ENCODE results near the gene FAM98B. TPM values are rescaled to one million over a fixed set of nuclear protein-coding genes. Genes with fewer than 3 reads are reported as not detected.
A peak's percentile ranks its signal among the peaks of the same experiment; 100 is the strongest.

The FAM98B gene
- 19.2 TPM for polyA plus RNA-seq (2013, experiment 1 of 2)
- 21.0 TPM for polyA plus RNA-seq (2013, experiment 2 of 2)

- peak within 1 kb of the TSS; percentile 100 for H3K18ac ChIP-seq (ENCODE audit: low read depth in 1 of 2, low read length in 2 of 2)
- H2BK5ac ChIP-seq (ENCODE audit: low read depth, low read length, poor library complexity, severe bottlenecking), result peak within 1 kb of the TSS; percentile 87
- H3K14ac ChIP-seq (ENCODE audit: low read length in 2 of 2), result peak within 1 kb of the TSS; percentile 96 to 98
- H3K4me1 ChIP-seq (ENCODE audit: control insufficient read depth, insufficient read depth, low read depth, low read length), result peaks cover 1% of the 10 kb centered on the region
- peak within 1 kb of the TSS; percentile 97 for H4K91ac ChIP-seq (ENCODE audit: low read length)
- H3K9me3 ChIP-seq (ENCODE audit: control insufficient read depth, low read length), result no peaks in the 10 kb centered on the region
- H3K79me1 ChIP-seq (replicated peaks; ENCODE audit: low read length, poor library complexity, severe bottlenecking), result peaks cover 17% of the 10 kb centered on the region
- H2BK12ac ChIP-seq (ENCODE audit: low read length in 2 of 2), result peak within 1 kb of the TSS; percentile 78 to 81
- H3K4me3 ChIP-seq (ENCODE audit: insufficient read depth in 1 of 2, low read depth in 1 of 2, low read length in 2 of 2), result peak within 1 kb of the TSS; percentile 95 to 99
- peaks cover 0 to 8% of the 10 kb centered on the region in 2 experiments for H3K36me3 ChIP-seq (ENCODE audit: control insufficient read depth in 1 of 2, insufficient read depth in 2 of 2, low read depth in 1 of 2, low read length in 2 of 2)
- peak within 1 kb of the TSS; percentile 55 for H2BK120ac ChIP-seq (ENCODE audit: low read depth, low read length)
- WGBS, result under 1% methylated on average over 43 of the region's 49 CpGs
- DNase-seq, result peak; percentile 92
- peak within 1 kb of the TSS; percentile 93 for H2BK15ac ChIP-seq (ENCODE audit: low read depth, poor library complexity, severe bottlenecking)
- peak within 1 kb of the TSS in 1 of 2 experiments; percentile 97 for H3K23ac ChIP-seq (ENCODE audit: low read length in 2 of 2)
- peak within 1 kb of the TSS; percentile 100 for H4K8ac ChIP-seq (ENCODE audit: low read length)
- peak within 1 kb of the TSS; percentile 99 for H3K27ac ChIP-seq (ENCODE audit: low read length, poor library complexity, severe bottlenecking)
- peak within 1 kb of the TSS; percentile 98 for H3K9ac ChIP-seq (ENCODE audit: low read length)
- H3K4me2 ChIP-seq (ENCODE audit: low read length, poor library complexity, severe bottlenecking), result peak within 1 kb of the TSS; percentile 83
- H3K27me3 ChIP-seq (ENCODE audit: control insufficient read depth in 1 of 2, insufficient read depth in 1 of 2, low read length in 2 of 2), result no peaks in the 10 kb centered on the region
- peak within 1 kb of the TSS; percentile 92 to 97 for H3K4ac ChIP-seq (ENCODE audit: low read depth in 1 of 2, low read length in 2 of 2)
- H2AFZ ChIP-seq (ENCODE audit: low read depth, low read length), result peak within 1 kb of the TSS; percentile 99
- H2AK5ac ChIP-seq (ENCODE audit: low read length, severe bottlenecking), result no peak within 1 kb of the TSS
These were observed at the start of gene FAM98B for GRCh38 chr15:38453971-38454695. Gene FAM98B, plus strand, starts transcription at chr15:38454127. Its CDS starts 35 bp downstream, at chr15:38454162.

DNA sequence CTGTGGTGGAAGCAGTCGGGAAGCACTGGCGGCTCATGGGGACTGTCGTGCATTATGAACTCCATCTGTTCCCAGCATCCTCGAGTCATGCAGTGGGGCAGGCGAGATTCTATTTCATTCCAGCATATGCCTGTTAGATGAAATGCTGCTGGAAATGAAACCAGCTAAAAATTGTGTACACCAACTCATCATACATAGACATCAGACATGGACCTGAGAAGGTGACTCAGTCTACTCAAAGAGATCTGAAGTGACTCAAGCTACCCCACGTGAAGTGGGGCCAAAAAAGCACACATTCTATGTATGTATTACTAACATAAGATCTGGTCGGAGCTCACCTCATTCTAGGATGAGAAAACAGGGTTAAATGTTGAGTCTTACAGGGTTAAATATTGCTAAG is 47.5 kb upstream of the FAM98B start:
- H4K91ac ChIP-seq (ENCODE audit: low read length), result no peak overlapping the region
- no peaks in the 10 kb centered on the region for H3K9me3 ChIP-seq (ENCODE audit: control insufficient read depth, low read length)
- H3K14ac ChIP-seq (ENCODE audit: low read length in 2 of 2), result no peak overlapping the region
- 78% methylated on average over 5 of the region's 7 CpGs for WGBS
- H2BK5ac ChIP-seq (ENCODE audit: low read depth, low read length, poor library complexity, severe bottlenecking), result no peak overlapping the region
- no peaks in the 10 kb centered on the region for H3K4me1 ChIP-seq (ENCODE audit: control insufficient read depth, insufficient read depth, low read depth, low read length)
- no peak overlapping the region for H3K23ac ChIP-seq (ENCODE audit: low read length in 2 of 2)
- H3K79me1 ChIP-seq (replicated peaks; ENCODE audit: low read length, poor library complexity, severe bottlenecking), result no peaks in the 10 kb centered on the region
- no peak overlapping the region for H3K4me2 ChIP-seq (ENCODE audit: low read length, poor library complexity, severe bottlenecking)
- H2BK15ac ChIP-seq (ENCODE audit: low read depth, poor library complexity, severe bottlenecking), result no peak overlapping the region
- H4K8ac ChIP-seq (ENCODE audit: low read length), result no peak overlapping the region
- no peak for DNase-seq
- H3K27me3 ChIP-seq (ENCODE audit: control insufficient read depth in 1 of 2, insufficient read depth in 1 of 2, low read length in 2 of 2), result no peaks in the 10 kb centered on the region
- H3K9ac ChIP-seq (ENCODE audit: low read length), result peak overlapping the region; percentile 1
- H2AFZ ChIP-seq (ENCODE audit: low read depth, low read length), result no peak overlapping the region
- H3K27ac ChIP-seq (ENCODE audit: low read length, poor library complexity, severe bottlenecking), result no peak overlapping the region
- H2BK12ac ChIP-seq (ENCODE audit: low read length in 2 of 2), result no peak overlapping the region
- no peak overlapping the region for H2BK120ac ChIP-seq (ENCODE audit: low read depth, low read length)
- no peak overlapping the region for H3K4ac ChIP-seq (ENCODE audit: low read depth in 1 of 2, low read length in 2 of 2)
- H3K4me3 ChIP-seq (ENCODE audit: insufficient read depth in 1 of 2, low read depth in 1 of 2, low read length in 2 of 2), result peak overlapping the region in 1 of 2 experiments; percentile 41
- no peaks in the 10 kb centered on the region for H3K36me3 ChIP-seq (ENCODE audit: control insufficient read depth in 1 of 2, insufficient read depth in 2 of 2, low read depth in 1 of 2, low read length in 2 of 2)
- H2AK5ac ChIP-seq (ENCODE audit: low read length, severe bottlenecking), result no peak overlapping the region
- peak overlapping the region in 1 of 2 experiments; percentile 56 for H3K18ac ChIP-seq (ENCODE audit: low read depth in 1 of 2, low read length in 2 of 2)

DNA sequence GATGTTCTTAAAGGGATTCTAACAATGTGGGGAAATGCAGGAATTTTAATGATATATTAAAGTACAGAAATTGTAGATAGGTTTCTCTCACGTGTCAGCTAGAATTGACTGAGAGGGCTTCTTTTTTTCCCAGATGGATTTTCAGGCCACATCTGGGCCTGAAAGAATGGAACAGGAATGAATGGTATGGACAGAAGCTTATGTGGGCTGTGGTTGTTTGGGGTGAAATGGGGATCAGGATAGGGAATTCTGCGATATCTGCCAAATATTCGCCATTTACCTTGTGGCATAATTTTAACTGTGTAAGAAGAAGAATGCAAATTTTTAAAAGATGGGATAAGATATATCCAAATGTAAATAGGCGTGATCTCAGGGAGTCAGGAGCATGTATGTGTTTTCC is 45.4 kb upstream of the FAM98B start:
- no peaks in the 10 kb centered on the region for H3K9me3 ChIP-seq (ENCODE audit: control insufficient read depth, low read length)

DNA sequence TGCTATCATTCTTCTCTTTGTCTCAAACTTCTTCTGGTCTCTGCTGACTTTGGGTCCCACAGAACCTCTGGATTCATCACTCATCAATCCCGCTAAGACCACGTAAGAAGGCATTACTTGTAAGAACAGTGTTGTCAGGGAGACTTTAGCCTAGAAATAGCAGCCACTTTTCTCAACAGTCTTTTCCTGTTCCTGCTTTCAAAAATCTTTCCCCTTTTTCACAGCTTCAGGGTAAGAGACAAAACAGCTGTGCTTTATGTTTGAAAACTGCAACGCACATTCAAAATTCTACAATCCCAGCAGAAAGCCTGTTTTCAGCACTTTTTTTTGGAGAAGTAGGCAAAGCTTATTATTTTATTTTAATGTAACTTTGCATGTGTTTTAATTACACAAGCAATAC is 42.0 kb upstream of the FAM98B start:
- Histone ChIP-seq H3K27me3 (ENCODE audit: control insufficient read depth in 1 of 2, insufficient read depth in 1 of 2, low read length in 2 of 2) (no peaks in the 10 kb centered on the region), H3K4me3 (ENCODE audit: insufficient read depth in 1 of 2, low read depth in 1 of 2, low read length in 2 of 2) (no peak overlapping the region), H2BK120ac (ENCODE audit: low read depth, low read length) (no peak overlapping the region), H3K18ac (ENCODE audit: low read depth in 1 of 2, low read length in 2 of 2) (no peak overlapping the region), H3K9me3 (ENCODE audit: control insufficient read depth, low read length) (no peaks in the 10 kb centered on the region), H2BK5ac (ENCODE audit: low read depth, low read length, poor library complexity, severe bottlenecking) (no peak overlapping the region), H3K4ac (ENCODE audit: low read depth in 1 of 2, low read length in 2 of 2) (no peak overlapping the region), H2AK5ac (ENCODE audit: low read length, severe bottlenecking) (no peak overlapping the region), H2AFZ (ENCODE audit: low read depth, low read length) (no peak overlapping the region), H3K23ac (ENCODE audit: low read length in 2 of 2) (no peak overlapping the region), H3K4me2 (ENCODE audit: low read length, poor library complexity, severe bottlenecking) (no peak overlapping the region), H3K36me3 (ENCODE audit: control insufficient read depth in 1 of 2, insufficient read depth in 2 of 2, low read depth in 1 of 2, low read length in 2 of 2) (no peaks in the 10 kb centered on the region), H4K8ac (ENCODE audit: low read length) (peak overlapping the region; percentile 7), H2BK12ac (ENCODE audit: low read length in 2 of 2) (no peak overlapping the region), H3K4me1 (ENCODE audit: control insufficient read depth, insufficient read depth, low read depth, low read length) (no peaks in the 10 kb centered on the region), H3K9ac (ENCODE audit: low read length) (no peak overlapping the region), H4K91ac (ENCODE audit: low read length) (no peak overlapping the region), H2BK15ac (ENCODE audit: low read depth, poor library complexity, severe bottlenecking) (no peak overlapping the region), H3K14ac (ENCODE audit: low read length in 2 of 2) (no peak overlapping the region), H3K79me1 (replicated peaks; ENCODE audit: low read length, poor library complexity, severe bottlenecking) (no peaks in the 10 kb centered on the region), H3K27ac (ENCODE audit: low read length, poor library complexity, severe bottlenecking) (no peak overlapping the region)
- DNase-seq, result peak; percentile 6
- WGBS, result 73% methylated on average over 2 of the region's 3 CpGs

More for the DNA sequence above, 45.4 kb upstream of the FAM98B start:
- no peak overlapping the region for H3K14ac ChIP-seq (ENCODE audit: low read length in 2 of 2)
- no peak overlapping the region for H3K18ac ChIP-seq (ENCODE audit: low read depth in 1 of 2, low read length in 2 of 2)
- no peaks in the 10 kb centered on the region for H3K27me3 ChIP-seq (ENCODE audit: control insufficient read depth in 1 of 2, insufficient read depth in 1 of 2, low read length in 2 of 2)
- H2BK15ac ChIP-seq (ENCODE audit: low read depth, poor library complexity, severe bottlenecking), result no peak overlapping the region
- H3K36me3 ChIP-seq (ENCODE audit: control insufficient read depth in 1 of 2, insufficient read depth in 2 of 2, low read depth in 1 of 2, low read length in 2 of 2), result no peaks in the 10 kb centered on the region
- no peak overlapping the region for H4K91ac ChIP-seq (ENCODE audit: low read length)
- no peak overlapping the region for H3K4me2 ChIP-seq (ENCODE audit: low read length, poor library complexity, severe bottlenecking)
- no peak overlapping the region for H2AK5ac ChIP-seq (ENCODE audit: low read length, severe bottlenecking)
- H2AFZ ChIP-seq (ENCODE audit: low read depth, low read length), result no peak overlapping the region
- H3K4me3 ChIP-seq (ENCODE audit: insufficient read depth in 1 of 2, low read depth in 1 of 2, low read length in 2 of 2), result no peak overlapping the region
- no peak for DNase-seq
- no peak overlapping the region for H4K8ac ChIP-seq (ENCODE audit: low read length)
- no peaks in the 10 kb centered on the region for H3K79me1 ChIP-seq (replicated peaks; ENCODE audit: low read length, poor library complexity, severe bottlenecking)
- 97% methylated on average over 4 of the region's 4 CpGs for WGBS
- no peak overlapping the region for H3K23ac ChIP-seq (ENCODE audit: low read length in 2 of 2)
- H2BK5ac ChIP-seq (ENCODE audit: low read depth, low read length, poor library complexity, severe bottlenecking), result no peak overlapping the region
- no peaks in the 10 kb centered on the region for H3K4me1 ChIP-seq (ENCODE audit: control insufficient read depth, insufficient read depth, low read depth, low read length)
- H3K9ac ChIP-seq (ENCODE audit: low read length), result no peak overlapping the region
- H3K27ac ChIP-seq (ENCODE audit: low read length, poor library complexity, severe bottlenecking), result no peak overlapping the region
- H3K4ac ChIP-seq (ENCODE audit: low read depth in 1 of 2, low read length in 2 of 2), result no peak overlapping the region
- no peak overlapping the region for H2BK12ac ChIP-seq (ENCODE audit: low read length in 2 of 2)
- no peak overlapping the region for H2BK120ac ChIP-seq (ENCODE audit: low read depth, low read length)

Measured in mesenchymal stem cell (in vitro differentiated cells and primary cell).